WTC11 (cell line): Measurements from ENCODE around the gene ZCCHC24. TPM values are rescaled to one million over a fixed set of nuclear protein-coding genes. Genes with fewer than 3 reads are reported as not detected.

Experiments used
- ATAC-seq: fragments of 200-7000 bp; cut with Tn5 transposase; 2 replicates; pipeline ENCODE4 v1.10.0; 2021; ENCODE audit warnings: mild to moderate bottlenecking, moderate library complexity
- CTCF ChIA-PET: fragments of 300-600 bp; sonication (Branson Sonifier 250); formaldehyde crosslinking; loops from one replicate; lab custom pipeline; 2021; ENCODE audit warnings: antibody characterized with exemption; lab: Charles Lee
- POLR2A ChIA-PET: fragments of 350-600 bp; sonication (Branson Sonifier 250); formaldehyde crosslinking; loops from one replicate; lab custom pipeline; 2021; ENCODE audit warnings: antibody characterized with exemption; lab: Charles Lee
- DNase-seq: peaks from one replicate; pipeline ENCODE4 v3.0.0; 2021; ENCODE audit warnings: low spot score
- H3K27ac Mint-ChIP-seq: 2 replicates; pipeline ENCODE4 v1.8.0; 2021; ENCODE audit warnings: mixed read lengths
- H3K27me3 Mint-ChIP-seq: 2 replicates; pipeline ENCODE4 v1.8.0; 2021; ENCODE audit warnings: low read depth, mild to moderate bottlenecking, moderate library complexity, mixed read lengths
- H3K36me3 Mint-ChIP-seq: 2 replicates; pipeline ENCODE4 v1.8.0; 2021; ENCODE audit warnings: mixed read lengths
- H3K4me1 Mint-ChIP-seq: 2 replicates; pipeline ENCODE4 v1.8.0; 2022; ENCODE audit warnings: mixed read lengths
- H3K4me3 Mint-ChIP-seq: 2 replicates; pipeline ENCODE4 v1.8.0; 2021; ENCODE audit warnings: mild to moderate bottlenecking, moderate library complexity, mixed read lengths
- H3K9me3 Mint-ChIP-seq: 2 replicates; pipeline ENCODE4 v1.8.0; 2021; ENCODE audit warnings: mixed read lengths
- ELF4 ChIP-seq: sonication (generic); formaldehyde crosslinking; IDR thresholded peaks from 2 replicates; pipeline ENCODE4 v1.8.1; 2022; ENCODE audit warnings: low read depth, mild to moderate bottlenecking, moderate library complexity, missing genetic modification reagents
- FOXK1 ChIP-seq: sonication (generic); formaldehyde crosslinking; IDR thresholded peaks from 2 replicates; pipeline ENCODE4 v1.8.0; 2022; ENCODE audit warnings: mild to moderate bottlenecking, moderate library complexity, missing genetic modification reagents
- HMGA2 ChIP-seq: fragments of 250-450 bp; sonication (Bioruptor Pico); IDR thresholded peaks from 2 replicates; pipeline ENCODE4 v1.4.0; 2021; ENCODE audit warnings: mild to moderate bottlenecking, moderate library complexity
- RELA ChIP-seq: sonication (generic); formaldehyde crosslinking; IDR thresholded peaks from 2 replicates; pipeline ENCODE4 v1.8.1; 2022; ENCODE audit warnings: missing genetic modification reagents, mild to moderate bottlenecking, borderline replicate concordance
- TP53 ChIP-seq: sonication (generic); formaldehyde crosslinking; IDR thresholded peaks from 2 replicates; pipeline ENCODE4 v1.8.1; 2023; ENCODE audit warnings: mild to moderate bottlenecking, missing genetic modification reagents
- ZNF121 ChIP-seq: sonication (generic); formaldehyde crosslinking; IDR thresholded peaks from 2 replicates; pipeline ENCODE4 v1.8.0; 2023; ENCODE audit warnings: missing genetic modification reagents
- ZNF671 ChIP-seq: fragments of 250-450 bp; sonication (Bioruptor Pico); IDR thresholded peaks from 2 replicates; pipeline ENCODE4 v1.8.0; 2021; ENCODE audit warnings: mild to moderate bottlenecking
- total RNA-seq: library from RNA; stranded (reverse); gene quantifications from 3 replicates; pipeline ENCODE4 v1.2.3, GENCODE V29; 2021
- TF ChIP-seq, protein P1 (sequence below): sonication (generic); formaldehyde crosslinking; IDR thresholded peaks from 2 replicates; pipeline ENCODE4 v1.8.0; 2023; ENCODE audit warnings: mild to moderate bottlenecking, missing genetic modification reagents
- TF ChIP-seq, protein P2 (sequence below): fragments of 250-450 bp; sonication (Bioruptor Pico); IDR thresholded peaks from 2 replicates; pipeline ENCODE4 v2.1.2; 2022; ENCODE audit warnings: mild to moderate bottlenecking, moderate library complexity
- TF ChIP-seq, protein P3 (sequence below): fragments of 200-600 bp; IDR thresholded peaks from 2 replicates; pipeline ENCODE4 v1.8.0; 2022; ENCODE audit warnings: antibody characterized with exemption
- TF ChIP-seq, protein P4 (sequence below): sonication (generic); formaldehyde crosslinking; IDR thresholded peaks from 2 replicates; pipeline ENCODE4 v1.8.0; 2022; ENCODE audit warnings: mild to moderate bottlenecking, missing genetic modification reagents
- TF ChIP-seq, protein P5 (sequence below): sonication (generic); formaldehyde crosslinking; conservative IDR thresholded peaks from 2 replicates; pipeline ENCODE4 v1.8.1; 2023; ENCODE audit warnings: mild to moderate bottlenecking, low read depth, missing genetic modification reagents, moderate library complexity
- TF ChIP-seq, protein P6 (sequence below): sonication (generic); formaldehyde crosslinking; conservative IDR thresholded peaks from 2 replicates; pipeline ENCODE4 v1.8.1; 2022; ENCODE audit warnings: mild to moderate bottlenecking, missing genetic modification reagents

Gene ZCCHC24
- total RNA-seq, 1 experiment from 2014 or later, result 7.7 TPM

DNA sequence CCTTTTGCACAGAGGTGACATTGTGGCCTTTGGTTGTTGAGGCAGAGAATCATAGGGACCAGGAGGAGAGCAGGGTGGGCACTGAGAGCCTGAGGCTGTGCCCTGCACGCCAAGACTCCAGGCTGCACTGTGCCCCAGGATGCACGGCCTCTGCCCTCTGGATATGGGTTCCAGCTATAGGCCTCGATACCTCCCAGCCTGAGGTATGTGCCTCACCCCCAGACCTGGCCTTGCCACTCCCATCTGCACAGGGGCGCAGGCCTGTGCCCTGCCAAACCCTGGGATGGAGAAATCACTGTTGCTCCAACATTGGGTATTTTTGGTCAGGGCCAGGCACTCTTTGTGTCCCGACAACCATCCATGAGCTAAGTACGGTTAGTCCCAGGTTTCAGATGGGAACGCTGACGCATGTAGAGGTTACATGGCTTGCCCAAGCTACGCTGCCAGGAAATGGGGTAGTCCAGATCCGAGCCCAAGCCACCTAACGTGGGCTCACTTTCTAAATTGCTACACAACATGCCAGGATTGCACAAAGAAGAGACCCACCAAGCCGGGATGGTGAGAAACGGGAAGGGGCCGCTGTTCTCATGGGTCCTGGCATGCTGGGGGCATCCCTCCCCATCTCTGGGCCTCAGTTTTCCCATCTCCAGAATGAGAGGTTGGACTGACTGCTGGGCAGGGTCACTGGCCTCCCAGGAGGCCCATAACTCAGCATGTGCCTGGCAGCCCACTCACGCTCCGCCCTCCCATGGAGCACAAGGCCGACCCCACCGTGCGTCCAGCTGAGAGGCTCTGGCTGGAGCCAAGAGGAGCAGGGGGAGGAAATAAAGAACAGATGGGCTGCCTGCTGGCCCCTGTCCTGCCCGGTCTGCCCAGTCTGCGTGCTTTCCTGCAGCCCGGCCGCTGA lies 44.2 kb downstream of the ZCCHC24 start (continued):
- TF ChIP-seq, protein P1, sequence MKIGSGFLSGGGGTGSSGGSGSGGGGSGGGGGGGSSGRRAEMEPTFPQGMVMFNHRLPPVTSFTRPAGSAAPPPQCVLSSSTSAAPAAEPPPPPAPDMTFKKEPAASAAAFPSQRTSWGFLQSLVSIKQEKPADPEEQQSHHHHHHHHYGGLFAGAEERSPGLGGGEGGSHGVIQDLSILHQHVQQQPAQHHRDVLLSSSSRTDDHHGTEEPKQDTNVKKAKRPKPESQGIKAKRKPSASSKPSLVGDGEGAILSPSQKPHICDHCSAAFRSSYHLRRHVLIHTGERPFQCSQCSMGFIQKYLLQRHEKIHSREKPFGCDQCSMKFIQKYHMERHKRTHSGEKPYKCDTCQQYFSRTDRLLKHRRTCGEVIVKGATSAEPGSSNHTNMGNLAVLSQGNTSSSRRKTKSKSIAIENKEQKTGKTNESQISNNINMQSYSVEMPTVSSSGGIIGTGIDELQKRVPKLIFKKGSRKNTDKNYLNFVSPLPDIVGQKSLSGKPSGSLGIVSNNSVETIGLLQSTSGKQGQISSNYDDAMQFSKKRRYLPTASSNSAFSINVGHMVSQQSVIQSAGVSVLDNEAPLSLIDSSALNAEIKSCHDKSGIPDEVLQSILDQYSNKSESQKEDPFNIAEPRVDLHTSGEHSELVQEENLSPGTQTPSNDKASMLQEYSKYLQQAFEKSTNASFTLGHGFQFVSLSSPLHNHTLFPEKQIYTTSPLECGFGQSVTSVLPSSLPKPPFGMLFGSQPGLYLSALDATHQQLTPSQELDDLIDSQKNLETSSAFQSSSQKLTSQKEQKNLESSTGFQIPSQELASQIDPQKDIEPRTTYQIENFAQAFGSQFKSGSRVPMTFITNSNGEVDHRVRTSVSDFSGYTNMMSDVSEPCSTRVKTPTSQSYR (CRISPR knock-in tag), result no peak
- TF ChIP-seq RELA (CRISPR knock-in tag) (no peak), TP53 (no peak), HMGA2 (no peak), FOXK1 (CRISPR knock-in tag) (no peak)
- TF ChIP-seq, protein P2, sequence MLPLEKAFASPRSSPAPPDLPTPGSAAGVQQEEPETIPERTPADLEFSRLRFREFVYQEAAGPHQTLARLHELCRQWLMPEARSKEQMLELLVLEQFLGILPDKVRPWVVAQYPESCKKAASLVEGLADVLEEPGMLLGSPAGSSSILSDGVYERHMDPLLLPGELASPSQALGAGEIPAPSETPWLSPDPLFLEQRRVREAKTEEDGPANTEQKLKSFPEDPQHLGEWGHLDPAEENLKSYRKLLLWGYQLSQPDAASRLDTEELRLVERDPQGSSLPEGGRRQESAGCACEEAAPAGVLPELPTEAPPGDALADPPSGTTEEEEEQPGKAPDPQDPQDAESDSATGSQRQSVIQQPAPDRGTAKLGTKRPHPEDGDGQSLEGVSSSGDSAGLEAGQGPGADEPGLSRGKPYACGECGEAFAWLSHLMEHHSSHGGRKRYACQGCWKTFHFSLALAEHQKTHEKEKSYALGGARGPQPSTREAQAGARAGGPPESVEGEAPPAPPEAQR (CRISPR knock-in tag), result no peak

DNA sequence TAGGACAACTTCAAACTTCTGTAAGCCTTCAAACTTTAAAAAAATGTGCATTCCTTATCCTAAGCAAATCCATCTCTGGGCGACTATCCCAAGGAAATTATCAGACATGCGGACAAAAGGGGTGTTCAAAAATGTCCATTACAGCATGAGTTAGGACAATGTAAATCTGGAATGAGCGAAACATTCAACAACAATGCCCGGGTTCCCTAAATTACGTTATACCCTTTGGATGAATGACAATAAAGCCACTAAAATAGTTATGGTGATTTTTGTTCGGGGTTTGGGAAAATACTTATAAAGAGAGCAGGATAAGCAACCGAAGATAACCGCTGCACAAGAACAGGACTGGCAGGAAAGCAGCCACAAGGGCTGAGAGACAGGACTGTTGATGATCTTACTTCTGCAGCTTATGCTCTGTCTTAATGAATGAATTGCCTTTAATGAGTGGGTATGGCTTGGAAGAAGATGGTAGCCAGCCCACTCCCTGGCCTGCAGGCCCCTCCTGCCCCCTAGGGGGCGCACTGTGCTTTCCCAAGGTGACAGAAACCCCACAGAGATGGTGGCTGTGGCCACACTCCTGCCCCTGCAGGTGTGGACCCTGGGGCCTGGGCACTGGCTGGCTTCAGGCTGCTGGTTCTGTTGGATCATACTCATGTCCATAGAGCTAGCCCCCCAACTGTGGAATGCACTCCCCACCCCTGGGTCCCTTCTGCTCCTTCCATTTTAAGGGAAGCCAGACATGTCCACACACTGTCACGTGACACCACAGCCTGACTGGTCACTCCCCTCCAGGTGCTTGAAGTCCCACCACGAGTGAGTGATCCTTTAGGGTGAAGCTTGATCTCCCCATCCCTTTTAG lies 45.0 kb downstream of the ZCCHC24 start:
- DNase-seq (peak; percentile 71), ATAC-seq (0 out of 2 replicates have a peak, but pooled peaks have one; percentile 5)
- H3K36me3 Mint-ChIP-seq, result no peaks in the 10 kb centered on the region
- peaks cover 6% of the 10 kb centered on the region; the same call in 1 of the 2 replicates for H3K27me3 Mint-ChIP-seq
- H3K4me1 Mint-ChIP-seq, result peaks cover 44% of the 10 kb centered on the region
- H3K27ac Mint-ChIP-seq, result no peak overlapping the region
- no peaks in the 10 kb centered on the region for H3K9me3 Mint-ChIP-seq
- POLR2A ChIA-PET, result no interaction called here
- H3K4me3 Mint-ChIP-seq, result no peak overlapping the region
- CTCF ChIA-PET, result interaction anchor here (0.6 to 2.8 kb wide), 10 partner anchors 9 to 141 kb away, joined by 3 to 19 read pairs (median 4); partner anchors contain the start of gene ZCCHC24
- no peak for TF ChIP-seq ELF4 (CRISPR knock-in tag)
- TF ChIP-seq, protein P3, sequence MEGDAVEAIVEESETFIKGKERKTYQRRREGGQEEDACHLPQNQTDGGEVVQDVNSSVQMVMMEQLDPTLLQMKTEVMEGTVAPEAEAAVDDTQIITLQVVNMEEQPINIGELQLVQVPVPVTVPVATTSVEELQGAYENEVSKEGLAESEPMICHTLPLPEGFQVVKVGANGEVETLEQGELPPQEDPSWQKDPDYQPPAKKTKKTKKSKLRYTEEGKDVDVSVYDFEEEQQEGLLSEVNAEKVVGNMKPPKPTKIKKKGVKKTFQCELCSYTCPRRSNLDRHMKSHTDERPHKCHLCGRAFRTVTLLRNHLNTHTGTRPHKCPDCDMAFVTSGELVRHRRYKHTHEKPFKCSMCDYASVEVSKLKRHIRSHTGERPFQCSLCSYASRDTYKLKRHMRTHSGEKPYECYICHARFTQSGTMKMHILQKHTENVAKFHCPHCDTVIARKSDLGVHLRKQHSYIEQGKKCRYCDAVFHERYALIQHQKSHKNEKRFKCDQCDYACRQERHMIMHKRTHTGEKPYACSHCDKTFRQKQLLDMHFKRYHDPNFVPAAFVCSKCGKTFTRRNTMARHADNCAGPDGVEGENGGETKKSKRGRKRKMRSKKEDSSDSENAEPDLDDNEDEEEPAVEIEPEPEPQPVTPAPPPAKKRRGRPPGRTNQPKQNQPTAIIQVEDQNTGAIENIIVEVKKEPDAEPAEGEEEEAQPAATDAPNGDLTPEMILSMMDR, result peak; percentile 84

DNA sequence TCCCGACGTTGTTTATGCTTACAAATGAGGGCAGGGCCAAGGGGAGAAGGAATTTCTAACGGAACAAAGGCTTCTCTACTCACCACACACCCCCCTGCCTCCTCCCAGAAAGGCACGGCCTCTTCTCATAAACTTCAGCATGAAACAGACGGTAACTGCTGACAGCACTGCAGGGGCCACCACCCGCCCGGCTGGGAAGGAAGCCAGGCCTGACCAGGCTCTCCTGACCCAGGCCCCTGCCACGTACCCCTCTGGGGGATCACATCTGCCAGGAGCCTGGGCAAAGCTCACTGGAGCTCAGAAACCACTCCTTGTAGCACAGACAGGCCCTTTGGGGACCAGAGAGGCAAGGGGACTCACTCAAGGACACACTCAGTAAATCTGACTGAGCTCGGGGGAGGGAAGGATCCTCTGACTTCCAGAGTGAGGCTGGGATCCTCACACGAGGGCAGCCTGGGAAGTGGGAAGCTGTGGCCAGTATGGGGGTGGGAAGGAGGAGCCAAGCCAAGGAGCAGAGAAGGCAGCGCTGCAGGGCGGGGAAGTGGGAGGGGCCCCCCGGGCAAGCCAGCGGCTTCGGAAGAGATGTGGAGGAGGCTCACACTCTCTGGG lies 46.1 kb downstream of the ZCCHC24 start:
- H3K27me3 Mint-ChIP-seq, result peaks cover 6% of the 10 kb centered on the region; the same call in 1 of the 2 replicates
- DNase-seq (peak; percentile 70), ATAC-seq (peak; percentile 83)
- peaks cover 33% of the 10 kb centered on the region for H3K4me1 Mint-ChIP-seq
- TF ChIP-seq, protein P4, sequence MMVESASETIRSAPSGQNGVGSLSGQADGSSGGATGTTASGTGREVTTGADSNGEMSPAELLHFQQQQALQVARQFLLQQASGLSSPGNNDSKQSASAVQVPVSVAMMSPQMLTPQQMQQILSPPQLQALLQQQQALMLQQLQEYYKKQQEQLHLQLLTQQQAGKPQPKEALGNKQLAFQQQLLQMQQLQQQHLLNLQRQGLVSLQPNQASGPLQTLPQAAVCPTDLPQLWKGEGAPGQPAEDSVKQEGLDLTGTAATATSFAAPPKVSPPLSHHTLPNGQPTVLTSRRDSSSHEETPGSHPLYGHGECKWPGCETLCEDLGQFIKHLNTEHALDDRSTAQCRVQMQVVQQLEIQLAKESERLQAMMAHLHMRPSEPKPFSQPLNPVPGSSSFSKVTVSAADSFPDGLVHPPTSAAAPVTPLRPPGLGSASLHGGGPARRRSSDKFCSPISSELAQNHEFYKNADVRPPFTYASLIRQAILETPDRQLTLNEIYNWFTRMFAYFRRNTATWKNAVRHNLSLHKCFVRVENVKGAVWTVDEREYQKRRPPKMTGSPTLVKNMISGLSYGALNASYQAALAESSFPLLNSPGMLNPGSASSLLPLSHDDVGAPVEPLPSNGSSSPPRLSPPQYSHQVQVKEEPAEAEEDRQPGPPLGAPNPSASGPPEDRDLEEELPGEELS (CRISPR knock-in tag), result peak; percentile 12; the same call in 1 of the 2 replicates
- TF ChIP-seq, protein P5, sequence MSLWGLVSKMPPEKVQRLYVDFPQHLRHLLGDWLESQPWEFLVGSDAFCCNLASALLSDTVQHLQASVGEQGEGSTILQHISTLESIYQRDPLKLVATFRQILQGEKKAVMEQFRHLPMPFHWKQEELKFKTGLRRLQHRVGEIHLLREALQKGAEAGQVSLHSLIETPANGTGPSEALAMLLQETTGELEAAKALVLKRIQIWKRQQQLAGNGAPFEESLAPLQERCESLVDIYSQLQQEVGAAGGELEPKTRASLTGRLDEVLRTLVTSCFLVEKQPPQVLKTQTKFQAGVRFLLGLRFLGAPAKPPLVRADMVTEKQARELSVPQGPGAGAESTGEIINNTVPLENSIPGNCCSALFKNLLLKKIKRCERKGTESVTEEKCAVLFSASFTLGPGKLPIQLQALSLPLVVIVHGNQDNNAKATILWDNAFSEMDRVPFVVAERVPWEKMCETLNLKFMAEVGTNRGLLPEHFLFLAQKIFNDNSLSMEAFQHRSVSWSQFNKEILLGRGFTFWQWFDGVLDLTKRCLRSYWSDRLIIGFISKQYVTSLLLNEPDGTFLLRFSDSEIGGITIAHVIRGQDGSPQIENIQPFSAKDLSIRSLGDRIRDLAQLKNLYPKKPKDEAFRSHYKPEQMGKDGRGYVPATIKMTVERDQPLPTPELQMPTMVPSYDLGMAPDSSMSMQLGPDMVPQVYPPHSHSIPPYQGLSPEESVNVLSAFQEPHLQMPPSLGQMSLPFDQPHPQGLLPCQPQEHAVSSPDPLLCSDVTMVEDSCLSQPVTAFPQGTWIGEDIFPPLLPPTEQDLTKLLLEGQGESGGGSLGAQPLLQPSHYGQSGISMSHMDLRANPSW (CRISPR knock-in tag), result no peak
- TF ChIP-seq ZNF121 (CRISPR knock-in tag) (0 out of 2 replicates have a peak, but pooled peaks have one; percentile 80), ZNF671 (CRISPR knock-in tag) (no peak)
- TF ChIP-seq, protein P6, sequence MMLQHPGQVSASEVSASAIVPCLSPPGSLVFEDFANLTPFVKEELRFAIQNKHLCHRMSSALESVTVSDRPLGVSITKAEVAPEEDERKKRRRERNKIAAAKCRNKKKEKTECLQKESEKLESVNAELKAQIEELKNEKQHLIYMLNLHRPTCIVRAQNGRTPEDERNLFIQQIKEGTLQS, result no peak
- POLR2A ChIA-PET, result interaction anchor here (0.9 kb wide), 1 partner anchor 45 kb away, joined by 4 read pairs; no protein-coding TSS in a partner anchor
- peak overlapping the region; percentile 20; the same call in 1 of the 2 replicates for H3K4me3 Mint-ChIP-seq
- peak overlapping the region; percentile 76 for H3K27ac Mint-ChIP-seq
- no peaks in the 10 kb centered on the region for H3K9me3 Mint-ChIP-seq
- CTCF ChIA-PET, result interaction anchor here (0.6 to 2.8 kb wide), 8 partner anchors 9 to 89 kb away, joined by 3 to 19 read pairs (median 10); partner anchors contain the start of gene ZCCHC24
- no peaks in the 10 kb centered on the region for H3K36me3 Mint-ChIP-seq
